IMR-90 (cell line): ENCODE results near the gene STAT4. TPM values are rescaled to one million over a fixed set of nuclear protein-coding genes. Genes with fewer than 3 reads are reported as not detected.

ENCODE experiments used
- ATAC-seq: fragments of 200-7000 bp; cut with Tn5 transposase; 2 replicates; pipeline ENCODE4 v1.9.1; 2020; ENCODE audit warnings: low read depth, mild to moderate bottlenecking, moderate library complexity
- BruUV-seq: library from RNA; stranded (reverse); fragments of 400-500 nt; replicated peaks from 2 replicates; lab custom pipeline; 2021; lab: Mats Ljungman, UMichigan
- CTCF ChIA-PET: fragments of 300-600 bp; formaldehyde crosslinking; extraction: SDS; loops from one replicate; lab custom pipeline; 2021; ENCODE audit warnings: antibody characterized with exemption; lab: Yijun Ruan, JAX
- POLR2A ChIA-PET: fragments of 300-600 bp; sonication (Branson Sonifier 250); formaldehyde crosslinking; loops from one replicate; lab custom pipeline; 2022; ENCODE audit warnings: antibody characterized with exemption; ENCODE audit not compliant: unreplicated experiment; lab: Charles Lee
- DNase-seq: peaks from one replicate; pipeline ENCODE4 v3.0.0; 2013
- H2AFZ ChIP-seq: replicated peaks from 2 replicates; pipeline ENCODE3; 2013; ENCODE audit warnings: low read length, mild to moderate bottlenecking; ENCODE audit not compliant: poor library complexity
- H2AK5ac ChIP-seq: 2 replicates; pipeline ENCODE4 v1.6.1; 2013; ENCODE audit warnings: low read depth, low read length, inconsistent platforms
- H2AK9ac ChIP-seq: replicated peaks from 2 replicates; pipeline ENCODE3; 2013; ENCODE audit warnings: mild to moderate bottlenecking, low read depth, low read length, moderate library complexity; ENCODE audit not compliant: poor library complexity
- H2BK120ac ChIP-seq: 2 replicates; pipeline ENCODE4 v1.6.1; 2013; ENCODE audit warnings: low read depth, low read length, inconsistent platforms
- H2BK15ac ChIP-seq: 3 replicates; pipeline ENCODE4 v1.6.1; 2013; ENCODE audit warnings: low read depth, low read length, inconsistent platforms
- H2BK20ac ChIP-seq: 2 replicates; pipeline ENCODE4 v1.6.1; 2013; ENCODE audit warnings: low read depth, mild to moderate bottlenecking, inconsistent platforms, low read length, moderate library complexity
- H2BK5ac ChIP-seq: 2 replicates; pipeline ENCODE4 v1.6.1; 2013; ENCODE audit warnings: mild to moderate bottlenecking, low read depth, low read length, inconsistent platforms; ENCODE audit not compliant: poor library complexity, severe bottlenecking
- H3K14ac ChIP-seq: replicated peaks from 2 replicates; pipeline ENCODE4 v1.6.1; 2013; ENCODE audit warnings: low read depth, low read length, inconsistent platforms
- H3K18ac ChIP-seq: 2 replicates; pipeline ENCODE4 v1.6.1; 2013; ENCODE audit warnings: low read depth, low read length, control low read depth
- H3K23ac ChIP-seq: 2 replicates; pipeline ENCODE4 v1.6.1; 2013; ENCODE audit warnings: low read depth, low read length, inconsistent platforms
- H3K27ac ChIP-seq: 2 replicates; pipeline ENCODE4 v1.5.1; 2013; ENCODE audit warnings: mild to moderate bottlenecking, control low read depth, low read length; ENCODE audit not compliant: insufficient read depth
- H3K27me3 ChIP-seq: 2 replicates; pipeline ENCODE4 v1.6.1; 2013; ENCODE audit warnings: low read length; ENCODE audit not compliant: control insufficient read depth, insufficient read depth
- H3K36me3 ChIP-seq: 2 replicates; pipeline ENCODE4 v1.6.1; 2013; ENCODE audit warnings: low read length, mixed read lengths; ENCODE audit not compliant: control insufficient read depth, insufficient read depth
- H3K4ac ChIP-seq: 2 replicates; pipeline ENCODE4 v1.6.1; 2013; ENCODE audit warnings: low read depth, low read length, inconsistent platforms
- H3K4me1 ChIP-seq: 2 replicates; pipeline ENCODE4 v1.6.1; 2013; ENCODE audit warnings: low read length, mixed read lengths; ENCODE audit not compliant: control insufficient read depth, insufficient read depth
- H3K4me2 ChIP-seq: 2 replicates; pipeline ENCODE4 v1.6.1; 2013; ENCODE audit warnings: low read depth, mild to moderate bottlenecking, control low read depth, low read length, moderate library complexity
- H3K4me3 ChIP-seq: 2 replicates; pipeline ENCODE4 v1.5.1; 2013; ENCODE audit warnings: low read depth, mild to moderate bottlenecking, control low read depth, low read length, moderate library complexity; ENCODE audit not compliant: insufficient read depth
- H3K56ac ChIP-seq: 2 replicates; pipeline ENCODE4 v1.6.1; 2013; ENCODE audit warnings: low read length, inconsistent platforms; ENCODE audit not compliant: insufficient read depth; ENCODE audit errors: extremely low read depth
- H3K79me1 ChIP-seq, 2 experiments: 2 replicates each; pipeline ENCODE4 v1.6.1; 2013; ENCODE audit warnings: low read length in 2 of 2, inconsistent platforms in 1 of 2, low read depth in 1 of 2
- H3K9ac ChIP-seq: 2 replicates; pipeline ENCODE4 v1.6.1; 2013; ENCODE audit warnings: low read depth, low read length, control low read depth
- H3K9me1 ChIP-seq: 2 replicates; pipeline ENCODE4 v1.6.1; 2013; ENCODE audit warnings: low read length, inconsistent platforms; ENCODE audit not compliant: insufficient read depth
- H3K9me3 ChIP-seq: 2 replicates; pipeline ENCODE4 v1.6.1; 2013; ENCODE audit warnings: low read length; ENCODE audit not compliant: control insufficient read depth, insufficient read depth
- H4K20me1 ChIP-seq: 2 replicates; pipeline ENCODE4 v1.6.1; 2013; ENCODE audit warnings: low read length, inconsistent platforms; ENCODE audit not compliant: insufficient read depth
- H4K5ac ChIP-seq: 2 replicates; pipeline ENCODE4 v1.6.1; 2013; ENCODE audit warnings: mild to moderate bottlenecking, low read depth, low read length, control low read depth
- H4K8ac ChIP-seq, 2 experiments: 2 replicates each; pipeline ENCODE4 v1.6.1; 2013; ENCODE audit warnings: low read depth in 2 of 2, low read length in 2 of 2, control low read depth in 1 of 2, inconsistent platforms in 1 of 2
- H4K91ac ChIP-seq: 2 replicates; pipeline ENCODE4 v1.6.1; 2013; ENCODE audit warnings: low read depth, low read length, inconsistent platforms; ENCODE audit not compliant: insufficient read depth
- BHLHE40 ChIP-seq: fragments of 150-350 bp; IDR thresholded peaks from 2 replicates; pipeline ENCODE4 v1.6.1; 2016; ENCODE audit warnings: mild to moderate bottlenecking, low read depth, low read length
- CEBPB ChIP-seq: IDR thresholded peaks from 2 replicates; pipeline ENCODE4 v1.6.1; 2012; ENCODE audit warnings: low read depth, low read length, improper control_type of control experiment
- CHD1 ChIP-seq: IDR thresholded peaks from 2 replicates; pipeline ENCODE4 v1.6.1; 2012; ENCODE audit warnings: low read depth, low read length, improper control_type of control experiment
- CTCF ChIP-seq: conservative IDR thresholded peaks from 2 replicates; pipeline ENCODE4 v1.5.1; 2012; ENCODE audit warnings: mild to moderate bottlenecking, low read depth, low read length, improper control_type of control experiment
- ELK1 ChIP-seq: fragments of 150-350 bp; IDR thresholded peaks from 2 replicates; pipeline ENCODE4 v1.6.1; 2016; ENCODE audit warnings: low read depth, mild to moderate bottlenecking, low read length, moderate library complexity, borderline replicate concordance
- FOS ChIP-seq: fragments of 150-350 bp; IDR thresholded peaks from 2 replicates; pipeline ENCODE4 v1.6.1; 2016; ENCODE audit warnings: low read depth, low read length
- MAFK ChIP-seq: IDR thresholded peaks from 2 replicates; pipeline ENCODE4 v1.6.1; 2012; ENCODE audit warnings: low read depth, low read length, improper control_type of control experiment
- MAZ ChIP-seq: IDR thresholded peaks from 2 replicates; pipeline ENCODE4 v1.6.1; 2012; ENCODE audit warnings: low read depth, mild to moderate bottlenecking, low read length, improper control_type of control experiment, moderate library complexity, borderline replicate concordance
- MXI1 ChIP-seq: IDR thresholded peaks from 2 replicates; pipeline ENCODE4 v1.6.1; 2012; ENCODE audit warnings: low read depth, mild to moderate bottlenecking, low read length, moderate library complexity, borderline replicate concordance
- NFE2L2 ChIP-seq: fragments of 150-350 bp; IDR thresholded peaks from 2 replicates; pipeline ENCODE4 v1.6.1; 2016; ENCODE audit warnings: low read depth, mild to moderate bottlenecking, low read length
- POLR2A ChIP-seq: IDR thresholded peaks from 2 replicates; pipeline ENCODE4 v1.6.1; 2012; ENCODE audit warnings: mild to moderate bottlenecking, low read depth, low read length
- RAD21 ChIP-seq: IDR thresholded peaks from 2 replicates; pipeline ENCODE4 v1.6.1; 2012; ENCODE audit warnings: low read length, improper control_type of control experiment
- RCOR1 ChIP-seq: IDR thresholded peaks from 2 replicates; pipeline ENCODE4 v1.6.1; 2012; ENCODE audit warnings: mild to moderate bottlenecking, low read length, improper control_type of control experiment; ENCODE audit not compliant: insufficient replicate concordance
- RFX5 ChIP-seq: IDR thresholded peaks from 2 replicates; pipeline ENCODE4 v1.8.0; 2012; ENCODE audit warnings: low read depth, mild to moderate bottlenecking, low read length, moderate library complexity
- SMC3 ChIP-seq: fragments of 150-350 bp; IDR thresholded peaks from 2 replicates; pipeline ENCODE4 v1.6.1; 2016; ENCODE audit warnings: low read depth, mild to moderate bottlenecking, antibody characterized with exemption, low read length, moderate library complexity
- USF2 ChIP-seq: fragments of 150-350 bp; IDR thresholded peaks from 2 replicates; pipeline ENCODE4 v1.6.1; 2017; ENCODE audit warnings: mild to moderate bottlenecking, antibody characterized with exemption, low read length, low read depth
- WGBS, 2 experiments: methylation state at CpG; one replicate each; pipeline versions ENCODE4 v1.1.5 to v1.1.7; 2013; ENCODE audit warnings: missing lambda C conversion rate in 2 of 2; ENCODE audit not compliant: insufficient read length in 1 of 2; ENCODE audit errors: extremely low coverage in 2 of 2; 5-methylcytosine and 5-hydroxymethylcytosine counted together
- dilution Hi-C: fragments of 300-500 bp; cut with HindIII; formaldehyde crosslinking; loops from one replicate; pipeline ENCODE4 v1.14.3; 2018; ENCODE audit warnings: low sequenced_read_pairs; ENCODE audit not compliant: unreplicated experiment
- in situ Hi-C: fragments of 300-500 bp; cut with MboI; formaldehyde crosslinking; loops from 3 replicates; pipeline ENCODE4 v1.14.3; 2019; ENCODE audit warnings: low sequenced_read_pairs, inconsistent platforms, mixed read lengths
- intact Hi-C: fragments of 100-400 bp; cut with micrococcal nuclease; formaldehyde crosslinking; loops from 2 replicates; pipeline ENCODE4 v1.10.0; 2022
- polyA plus RNA-seq, 3 experiments: library from polyadenylated mRNA; depleted of rRNA; stranded (reverse); fragments of >200 nt; gene quantifications; 2 replicates each; pipeline ENCODE4 v1.2.3, GENCODE V29; 2012; ENCODE audit warnings: low replicate concordance in 1 of 3
- total RNA-seq: library from RNA; depleted of rRNA; stranded (reverse); fragments of >200 nt; gene quantifications from 2 replicates; pipeline ENCODE4 v1.2.3, GENCODE V29; 2012

Gene STAT4
- total and polyA plus RNA-seq, 2 of the 4 experiments (the other 2 are of a cell fraction), result 0.36 to 0.48 TPM

DNA sequence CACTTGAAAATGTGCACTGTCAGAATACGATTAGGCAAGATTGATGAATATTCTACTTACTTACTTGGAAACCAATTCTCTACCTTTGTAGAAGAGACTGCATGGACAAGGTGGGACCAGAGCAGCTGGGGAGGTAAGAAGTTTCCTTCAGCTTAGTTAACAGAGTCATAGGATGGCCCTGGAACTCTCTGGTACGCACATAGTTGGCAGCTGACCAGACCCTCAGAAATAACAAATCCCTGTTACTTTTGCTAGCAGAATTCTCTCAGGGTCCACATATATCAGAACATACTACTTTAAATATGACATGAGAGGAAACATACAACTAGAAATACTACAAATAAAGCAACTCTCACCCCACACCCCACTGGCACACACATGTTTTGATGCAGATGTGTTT is 112.1 kb downstream of the STAT4 start:
- ChIA-PET CTCF (interaction anchor here (1.3 to 1.4 kb wide), 2 partner anchors 8 to 13 kb away, joined by 3 read pairs; no protein-coding TSS in a partner anchor), POLR2A (no interaction called here)
- Histone ChIP-seq H3K4ac (peak overlapping the region; percentile 88), H3K9ac (no peak overlapping the region), H3K9me1 (peaks cover 13% of the 10 kb centered on the region), H3K79me1 (no peaks in the 10 kb centered on the region), H4K8ac (peak overlapping the region in 1 of 2 experiments; percentile 81; a peak in 3 of 4 replicates), H3K9me3 (no peaks in the 10 kb centered on the region), H3K14ac (peak overlapping the region; percentile 77), H3K23ac (no peak overlapping the region; the same call in 1 of the 2 replicates), H3K27ac (no peak overlapping the region), H3K56ac (no peak overlapping the region), H3K4me3 (no peak overlapping the region), H3K18ac (peak overlapping the region; percentile 69; the same call in 1 of the 2 replicates), H2AK5ac (peak overlapping the region; percentile 80), H3K4me1 (peaks cover 13% of the 10 kb centered on the region), H2BK15ac (peak overlapping the region; percentile 86), H4K20me1 (no peaks in the 10 kb centered on the region), H2AK9ac (no peak overlapping the region), H4K5ac (peak overlapping the region; percentile 52; the same call in 1 of the 2 replicates), H2AFZ (no peak overlapping the region), H2BK5ac (peak overlapping the region; percentile 83), H2BK120ac (peak overlapping the region; percentile 50), H4K91ac (peak overlapping the region; percentile 54), H3K27me3 (no peaks in the 10 kb centered on the region), H2BK20ac (peak overlapping the region; percentile 47), H3K36me3 (no peaks in the 10 kb centered on the region), H3K4me2 (no peak overlapping the region; the same call in 1 of the 2 replicates)
- WGBS, 2 experiments, result no CpG with 5 or more reads among the region's 2 CpGs
- no TSS peak for BruUV-seq
- DNase-seq (peak; percentile 44), ATAC-seq (no peak)
- dilution Hi-C loops, result no loop called here
- TF ChIP-seq RCOR1 (no peak), CHD1 (no peak), BHLHE40 (no peak), CEBPB (no peak), FOS (no peak), NFE2L2 (no peak), USF2 (no peak), ELK1 (no peak), POLR2A (no peak), MXI1 (no peak), CTCF (no peak), RFX5 (no peak), RAD21 (no peak), SMC3 (no peak), MAFK (no peak), MAZ (no peak)
- in situ Hi-C loops, result no loop called here
- intact Hi-C loops, result no loop called here
